Dermis blood vessel endothelial cell (primary cell): ENCODE data around the gene BAMBI. TPM values are rescaled to one million over a fixed set of nuclear protein-coding genes. Genes with fewer than 3 reads are reported as not detected.

Experiments
- total RNA-seq: library from RNA; depleted of rRNA; stranded (reverse); fragments of >200 nt; gene quantifications from 2 replicates; pipeline ENCODE4 v1.2.3, GENCODE V29; 2014

Gene BAMBI
- total RNA-seq, 1 donor from 2014 or later: 2.4 TPM

Other genes starting within 250 kb of the BAMBI start
- gene WAC, start 144.4 kb upstream of the BAMBI start, total RNA-seq: 51.6 and 59.9 TPM in 2 replicates